Naive thymus-derived CD4-positive, alpha-beta T cell (primary cell): ENCODE measurements around the gene CPD. TPM values are rescaled to one million over a fixed set of nuclear protein-coding genes. Genes with fewer than 3 reads are reported as not detected.

Experiments used
- ATAC-seq: fragments of 150-1000 bp; cut with Tn5 transposase; 2 replicates; pipeline ENCODE4 v1.10.0; 2021; ENCODE audit warnings: mild to moderate bottlenecking, moderate library complexity
- CTCF ChIA-PET: fragments of 350-600 bp; sonication (Branson Sonifier 250); formaldehyde crosslinking; loops from one replicate; lab custom pipeline; 2021; ENCODE audit warnings: antibody characterized with exemption; lab: Charles Lee
- POLR2A ChIA-PET: fragments of 350-600 bp; sonication (Branson Sonifier 250); formaldehyde crosslinking; loops from one replicate; lab custom pipeline; 2021; ENCODE audit warnings: antibody characterized with exemption, inconsistent platforms; lab: Charles Lee
- DNase-seq, 9 donors: peaks; one replicate each; pipeline versions ENCODE4 v3.0.0 to v3.0.0-alpha.2; 2020 to 2022; ENCODE audit warnings: mixed read lengths in 1 of 9
- H3K27ac ChIP-seq: one replicate; pipeline ENCODE4 v1.7.0; 2013; ENCODE audit warnings: mild to moderate bottlenecking, low read depth, low read length, moderate library complexity
- H3K27me3 ChIP-seq, 2 donors: one replicate each; pipeline ENCODE4 v1.7.0; 2013; ENCODE audit warnings: low read length in 2 of 2, mild to moderate bottlenecking in 2 of 2, moderate library complexity in 2 of 2; ENCODE audit not compliant: control insufficient read depth in 2 of 2, insufficient read depth in 2 of 2
- H3K36me3 ChIP-seq, 3 experiments: 1 replicate in 2 of 3; 2 replicates in 1 of 3; pipeline ENCODE4 v1.7.0; 2013; ENCODE audit warnings: low read length in 3 of 3, mild to moderate bottlenecking in 3 of 3, moderate library complexity in 1 of 3; ENCODE audit not compliant: insufficient read depth in 3 of 3, control insufficient read depth in 2 of 3
- H3K4me1 ChIP-seq, 2 donors: one replicate each; pipeline ENCODE4 v1.7.0; 2013; ENCODE audit warnings: low read length in 2 of 2, mild to moderate bottlenecking in 2 of 2, moderate library complexity in 1 of 2; ENCODE audit not compliant: control insufficient read depth in 2 of 2, insufficient read depth in 2 of 2
- H3K4me3 ChIP-seq: 2 replicates; pipeline ENCODE4 v1.7.0; 2013; ENCODE audit warnings: mild to moderate bottlenecking, low read length
- H3K9me3 ChIP-seq, 3 experiments: 1 replicate in 2 of 3; 2 replicates in 1 of 3; pipeline ENCODE4 v1.7.0; 2013; ENCODE audit warnings: low read length in 3 of 3; ENCODE audit not compliant: control insufficient read depth in 2 of 3
- H3K27ac Mint-ChIP-seq, 9 donors: one replicate each; pipeline ENCODE4 v1.8.0; 2020 to 2022; ENCODE audit warnings: mixed read lengths in 9 of 9, mild to moderate bottlenecking in 8 of 9, moderate library complexity in 5 of 9, inconsistent platforms in 2 of 9
- H3K27me3 Mint-ChIP-seq, 5 donors: one replicate each; pipeline ENCODE4 v1.8.0; 2021 to 2022; ENCODE audit warnings: mixed read lengths in 5 of 5, mild to moderate bottlenecking in 1 of 5
- H3K36me3 Mint-ChIP-seq, 5 donors: one replicate each; pipeline ENCODE4 v1.8.0; 2020 to 2022; ENCODE audit warnings: mixed read lengths in 5 of 5, mild to moderate bottlenecking in 3 of 5, inconsistent platforms in 1 of 5
- H3K4me1 Mint-ChIP-seq, 7 donors: one replicate each; pipeline ENCODE4 v1.8.0; 2020 to 2022; ENCODE audit warnings: mixed read lengths in 7 of 7, mild to moderate bottlenecking in 3 of 7, inconsistent platforms in 1 of 7
- H3K4me3 Mint-ChIP-seq, 10 donors: one replicate each; pipeline ENCODE4 v1.8.0; 2020 to 2022; ENCODE audit warnings: mild to moderate bottlenecking in 10 of 10, mixed read lengths in 10 of 10, moderate library complexity in 6 of 10, inconsistent platforms in 2 of 10
- H3K9me3 Mint-ChIP-seq, 11 donors: one replicate each; pipeline ENCODE4 v1.8.0; 2020 to 2022; ENCODE audit warnings: mixed read lengths in 11 of 11, mild to moderate bottlenecking in 4 of 11, inconsistent platforms in 1 of 11, moderate library complexity in 1 of 11
- intact Hi-C, 2 donors: fragments of 100-400 bp; cut with micrococcal nuclease; formaldehyde crosslinking; loops; one replicate each; pipeline ENCODE4 v1.15.1; 2023
- polyA plus RNA-seq, 2 donors: library from polyadenylated mRNA; unstranded; fragments of 300-500 nt; fragmentation: Illumina TruSeq; gene quantifications; one replicate each; pipeline ENCODE4 v1.2.3, GENCODE V29; 2021
- total RNA-seq, 6 experiments: library from RNA in 5 of 6; stranded (reverse) in 5 of 6; gene quantifications; 1 replicate in 5 of 6; 2 replicates in 1 of 6; pipeline ENCODE4 v1.2.3 and lab custom pipeline; 2021 to 2026

The CPD gene
- total and polyA plus RNA-seq, 7 experiments from 2014 or later: 14.9 to 52.9 (median 22.4) TPM

DNA sequence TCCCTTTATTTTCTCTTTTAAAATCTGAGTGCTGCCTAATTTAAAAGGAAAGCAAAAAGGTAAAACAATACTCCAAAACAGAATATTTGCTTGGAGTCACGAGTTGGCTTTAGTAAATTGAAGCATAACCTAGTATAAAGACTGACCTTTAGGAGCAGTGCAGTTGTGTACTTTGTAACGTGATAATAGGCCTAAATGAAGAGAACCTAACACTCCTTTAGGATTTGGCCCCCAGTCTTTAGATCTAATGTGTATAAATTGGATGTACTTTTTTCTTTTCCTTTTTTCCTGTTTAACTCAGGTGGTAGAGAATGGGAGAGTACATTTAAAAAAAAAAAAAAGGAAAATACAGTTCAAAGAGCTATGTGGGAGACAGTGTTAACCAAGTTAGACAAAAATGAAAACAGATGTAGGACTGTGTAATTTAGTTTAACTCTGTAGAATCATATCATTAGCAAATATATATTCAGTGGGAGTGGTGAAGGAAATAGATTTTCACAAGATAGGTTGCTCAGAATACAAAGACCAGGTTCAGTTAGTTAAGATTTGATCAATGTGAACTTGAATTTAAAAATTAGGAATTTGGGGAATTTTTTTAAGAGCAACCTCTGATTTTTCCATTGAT lies 16.8 kb downstream of the CPD start:
- Mint-ChIP-seq H3K27me3 (no peaks in the 10 kb centered on the region), H3K4me1 (peaks cover 0 to 30% (median 22%) of the 10 kb centered on the region in 7 donors), H3K9me3 (no peaks in the 10 kb centered on the region), H3K4me3 (no peak overlapping the region), H3K36me3 (peaks cover 0 to 16% (median 5%) of the 10 kb centered on the region in 5 donors), H3K27ac (no peak overlapping the region)
- Histone ChIP-seq H3K4me3 (no peak overlapping the region), H3K27ac (no peak overlapping the region), H3K4me1 (no peaks in the 10 kb centered on the region), H3K36me3 (peaks cover 0 to 3% (median 0%) of the 10 kb centered on the region in 3 experiments), H3K9me3 (no peaks in the 10 kb centered on the region), H3K27me3 (no peaks in the 10 kb centered on the region)
- ChIA-PET CTCF (no interaction called here), POLR2A (interaction anchor here (0.6 to 0.8 kb wide), 2 partner anchors 613 to 1578 kb away, joined by 3 read pairs; no protein-coding TSS in a partner anchor)
- intact Hi-C loops: no loop called here
- DNase-seq (no peak), ATAC-seq (no peak)

DNA sequence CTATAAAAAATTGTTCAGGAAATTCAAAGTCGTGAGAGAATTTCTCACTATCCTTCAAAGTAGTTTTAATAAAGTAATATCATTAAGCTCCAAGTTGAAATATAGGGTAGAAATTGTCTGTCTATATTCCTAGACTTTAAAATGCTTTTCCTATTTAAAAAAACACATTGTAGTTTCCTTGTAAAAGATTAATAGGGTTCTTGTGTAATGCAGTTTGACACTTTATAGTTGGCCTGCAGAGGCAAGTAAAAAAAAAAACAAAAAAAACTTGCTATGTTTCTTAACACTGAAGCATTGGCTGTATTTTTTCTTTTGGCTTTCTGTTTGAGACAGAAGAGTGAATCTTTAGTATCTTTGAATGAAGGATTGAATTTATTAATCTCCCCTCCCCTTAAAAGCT lies 17.4 kb downstream of the CPD start:
- Mint-ChIP-seq H3K27ac (no peak overlapping the region), H3K36me3 (peaks cover 0 to 20% (median 5%) of the 10 kb centered on the region in 5 donors), H3K4me3 (no peak overlapping the region), H3K4me1 (peaks cover 0 to 33% (median 24%) of the 10 kb centered on the region in 7 donors), H3K9me3 (no peaks in the 10 kb centered on the region), H3K27me3 (no peaks in the 10 kb centered on the region)
- H3K27ac ChIP-seq: no peak overlapping the region
- ATAC-seq (no peak), DNase-seq (no peak)
- no peaks in the 10 kb centered on the region for H3K4me1 ChIP-seq
- intact Hi-C loops: no loop called here
- ChIA-PET POLR2A (no interaction called here), CTCF (no interaction called here)
- no peaks in the 10 kb centered on the region for H3K9me3 ChIP-seq
- no peaks in the 10 kb centered on the region for H3K36me3 ChIP-seq
- H3K4me3 ChIP-seq: no peak overlapping the region
- H3K27me3 ChIP-seq: no peaks in the 10 kb centered on the region

- DNase-seq (no peak), ATAC-seq (no peak)
- Mint-ChIP-seq H3K4me1 (peaks cover 0 to 35% (median 28%) of the 10 kb centered on the region in 7 donors), H3K9me3 (no peaks in the 10 kb centered on the region), H3K27ac (no peak overlapping the region), H3K27me3 (no peaks in the 10 kb centered on the region), H3K36me3 (peaks cover 0 to 24% (median 7%) of the 10 kb centered on the region in 5 donors), H3K4me3 (no peak overlapping the region)
- Histone ChIP-seq H3K36me3 (no peaks in the 10 kb centered on the region), H3K27me3 (no peaks in the 10 kb centered on the region), H3K4me1 (no peaks in the 10 kb centered on the region), H3K27ac (no peak overlapping the region), H3K9me3 (no peaks in the 10 kb centered on the region), H3K4me3 (no peak overlapping the region)
- POLR2A ChIA-PET: no interaction called here
- CTCF ChIA-PET: no interaction called here
- intact Hi-C loops: no loop called here
These were observed 17.9 kb downstream of the CPD start for GRCh38 chr17:30396612-30397011.

- Histone ChIP-seq H3K4me1 (no peaks in the 10 kb centered on the region), H3K9me3 (no peaks in the 10 kb centered on the region), H3K4me3 (no peak overlapping the region), H3K27ac (no peak overlapping the region), H3K36me3 (peaks cover 0 to 3% (median 0%) of the 10 kb centered on the region in 3 experiments), H3K27me3 (no peaks in the 10 kb centered on the region)
- Mint-ChIP-seq H3K9me3 (peaks cover 0 to 3% (median 0%) of the 10 kb centered on the region in 11 donors), H3K4me1 (peaks cover 0 to 34% (median 28%) of the 10 kb centered on the region in 7 donors), H3K27ac (no peak overlapping the region), H3K36me3 (peaks cover 4 to 25% (median 15%) of the 10 kb centered on the region in 5 donors), H3K4me3 (no peak overlapping the region), H3K27me3 (no peaks in the 10 kb centered on the region)
- intact Hi-C loops: no loop called here
- DNase-seq: no peak
- ChIA-PET POLR2A (no interaction called here), CTCF (no interaction called here)
- ATAC-seq: no peak
These were observed 19.8 kb downstream of the CPD start for GRCh38 chr17:30398328-30399041.

DNA sequence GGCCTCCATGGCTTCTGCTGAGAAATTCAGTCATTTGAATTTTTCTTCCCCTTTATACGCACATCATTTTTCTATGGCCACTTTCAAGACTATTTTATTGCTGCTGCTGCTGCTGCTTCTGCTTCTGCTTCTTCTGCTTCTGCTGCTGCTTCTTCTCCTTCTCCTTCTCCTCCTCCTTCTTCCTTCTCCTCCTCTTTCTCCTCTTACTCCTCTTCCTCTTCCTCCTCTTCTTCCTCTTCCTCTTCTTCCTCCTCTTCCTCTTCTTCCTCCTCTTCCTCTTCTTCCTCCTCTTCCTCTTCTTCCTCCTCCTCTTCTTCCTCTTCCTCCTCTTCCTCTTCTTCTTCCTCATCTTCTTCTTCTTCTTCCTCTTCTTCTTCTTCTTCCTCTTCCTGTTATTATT lies 22.4 kb downstream of the CPD start:
- H3K4me1 ChIP-seq: no peaks in the 10 kb centered on the region
- POLR2A ChIA-PET: no interaction called here
- H3K4me3 ChIP-seq: no peak overlapping the region
- H3K27me3 Mint-ChIP-seq: no peaks in the 10 kb centered on the region
- H3K9me3 ChIP-seq: no peaks in the 10 kb centered on the region
- no peak for DNase-seq
- no peak overlapping the region for H3K27ac Mint-ChIP-seq
- no peaks in the 10 kb centered on the region for H3K27me3 ChIP-seq
- H3K36me3 ChIP-seq: peaks cover 0 to 3% (median 0%) of the 10 kb centered on the region in 3 experiments
- H3K4me3 Mint-ChIP-seq: no peak overlapping the region
- H3K4me1 Mint-ChIP-seq: peaks cover 3 to 21% (median 15%) of the 10 kb centered on the region in 7 donors
- intact Hi-C loops: no loop called here
- H3K9me3 Mint-ChIP-seq: peaks cover 0 to 6% (median 0%) of the 10 kb centered on the region in 11 donors
- no peak overlapping the region for H3K27ac ChIP-seq
- ATAC-seq: no peak
- CTCF ChIA-PET: no interaction called here
- peaks cover 6 to 26% (median 18%) of the 10 kb centered on the region in 5 donors for H3K36me3 Mint-ChIP-seq

DNA sequence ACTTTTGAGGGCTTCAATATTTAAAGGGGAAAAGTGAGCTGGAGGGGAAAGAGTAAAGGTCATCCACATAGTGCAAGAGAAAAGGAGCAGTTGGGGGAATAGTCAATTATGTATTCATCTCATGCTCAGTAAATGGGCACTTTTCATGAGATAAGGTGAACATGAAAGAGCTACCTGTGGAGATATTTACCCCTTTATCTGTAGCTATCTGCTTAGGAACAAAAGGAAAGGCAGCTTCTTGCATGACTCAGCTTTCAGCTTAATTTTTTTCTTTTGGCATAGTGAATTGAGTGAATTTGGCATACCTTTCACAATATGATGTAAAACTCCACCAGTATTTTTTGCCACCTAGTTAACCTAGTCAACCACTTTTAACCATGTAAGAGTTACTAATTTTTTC lies 26.4 kb downstream of the CPD start:
- Mint-ChIP-seq H3K27ac (no peak overlapping the region), H3K36me3 (peaks cover 6 to 31% (median 26%) of the 10 kb centered on the region in 5 donors), H3K9me3 (peaks cover 0 to 13% (median 0%) of the 10 kb centered on the region in 11 donors), H3K4me3 (no peak overlapping the region), H3K4me1 (peaks cover 3 to 33% (median 19%) of the 10 kb centered on the region in 7 donors), H3K27me3 (no peaks in the 10 kb centered on the region)
- H3K36me3 ChIP-seq: peaks cover 0 to 3% (median 0%) of the 10 kb centered on the region in 3 experiments
- no peak overlapping the region for H3K27ac ChIP-seq
- POLR2A ChIA-PET: no interaction called here
- CTCF ChIA-PET: no interaction called here
- no peak overlapping the region for H3K4me3 ChIP-seq
- intact Hi-C loops: no loop called here
- H3K4me1 ChIP-seq: no peaks in the 10 kb centered on the region
- no peak for ATAC-seq
- no peaks in the 10 kb centered on the region for H3K9me3 ChIP-seq
- no peak for DNase-seq
- no peaks in the 10 kb centered on the region for H3K27me3 ChIP-seq
